Glutamatergic neuron (in vitro differentiated cells): ENCODE results near the gene PRC1. TPM values are rescaled to one million over a fixed set of nuclear protein-coding genes. Genes with fewer than 3 reads are reported as not detected.

Experiments
- DNase-seq: peaks from one replicate; pipeline ENCODE4 v3.0.0; 2022
- H3K27ac Mint-ChIP-seq: one replicate; pipeline ENCODE4 v1.8.0; 2020; ENCODE audit warnings: mild to moderate bottlenecking, mixed read lengths, inconsistent platforms; ENCODE audit not compliant: unreplicated experiment
- H3K27me3 Mint-ChIP-seq: one replicate; pipeline ENCODE4 v1.8.0; 2020; ENCODE audit warnings: mild to moderate bottlenecking, moderate library complexity, mixed read lengths, inconsistent platforms; ENCODE audit not compliant: unreplicated experiment
- H3K36me3 Mint-ChIP-seq: one replicate; pipeline ENCODE4 v1.8.0; 2020; ENCODE audit warnings: mild to moderate bottlenecking, mixed read lengths, inconsistent platforms; ENCODE audit not compliant: unreplicated experiment
- H3K4me1 Mint-ChIP-seq: one replicate; pipeline ENCODE4 v1.8.0; 2020; ENCODE audit warnings: mild to moderate bottlenecking, low read depth, mixed read lengths, inconsistent platforms; ENCODE audit not compliant: unreplicated experiment
- H3K4me3 Mint-ChIP-seq: one replicate; pipeline ENCODE4 v1.8.0; 2020; ENCODE audit warnings: mild to moderate bottlenecking, mixed read lengths, inconsistent platforms; ENCODE audit not compliant: unreplicated experiment
- H3K9me3 Mint-ChIP-seq: one replicate; pipeline ENCODE4 v1.8.0; 2020; ENCODE audit warnings: mild to moderate bottlenecking, moderate library complexity, mixed read lengths, inconsistent platforms; ENCODE audit not compliant: unreplicated experiment
- CTCF ChIP-seq: fragments of 200-600 bp; sonication (generic); IDR thresholded peaks from one replicate; pipeline ENCODE4 v1.5.0; 2021; ENCODE audit not compliant: partially characterized antibody, unreplicated experiment
- total RNA-seq: library from RNA; stranded (reverse); fragmentation: NEBNext Ultra II Directional; extraction: Animal tissue kit (Norgen Biotek cat#: 25700); gene quantifications from one replicate; pipeline ENCODE4 v1.2.1, GENCODE V29; 2021; ENCODE audit not compliant: unreplicated experiment

PRC1 gene
- total RNA-seq, 1 donor from 2014 or later = 42.5 TPM

DNA sequence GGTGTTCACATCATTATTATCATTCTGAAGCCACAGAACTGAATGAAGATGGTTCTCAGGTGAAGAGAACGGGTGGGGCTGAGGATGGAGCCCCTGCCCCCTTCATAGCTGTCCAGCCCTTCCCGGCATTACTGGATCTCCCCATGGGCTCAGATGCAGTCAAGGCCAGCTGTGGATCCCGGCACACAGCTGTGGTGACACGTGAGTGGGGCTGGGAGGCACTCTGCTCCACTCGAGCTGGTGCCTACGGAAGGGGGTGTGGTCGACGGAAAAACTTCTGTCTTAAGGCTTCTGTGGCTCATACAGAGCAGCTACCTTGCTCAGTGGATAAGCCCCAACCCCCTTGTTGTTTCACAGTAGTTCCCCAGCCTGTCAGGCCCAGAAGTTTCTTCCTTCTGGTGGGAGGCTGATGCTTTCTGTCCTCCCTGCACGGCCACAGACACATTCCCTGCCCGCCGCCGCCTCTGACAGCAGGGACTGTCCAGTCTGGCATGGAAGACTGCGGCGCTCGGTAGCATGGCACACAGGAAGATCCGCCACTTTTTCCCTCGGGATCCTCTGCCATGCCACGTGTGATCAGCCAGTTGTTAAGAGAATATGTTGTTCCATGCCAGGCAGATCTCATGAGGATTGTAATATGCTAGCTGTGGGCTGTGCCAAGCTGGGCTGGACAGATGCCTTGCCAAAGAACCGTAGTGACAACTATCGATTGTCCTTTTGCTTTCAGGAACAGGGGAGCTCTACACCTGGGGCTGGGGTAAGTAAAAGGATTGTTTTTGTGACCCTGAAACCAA is 33.8 kb downstream of the PRC1 start:
- H3K4me1 Mint-ChIP-seq = peaks cover 3% of the 10 kb centered on the region
- no peak overlapping the region for H3K4me3 Mint-ChIP-seq
- peaks cover 7% of the 10 kb centered on the region for H3K27me3 Mint-ChIP-seq
- no peak for TF ChIP-seq CTCF
- H3K36me3 Mint-ChIP-seq = no peaks in the 10 kb centered on the region
- peaks cover 3% of the 10 kb centered on the region for H3K9me3 Mint-ChIP-seq
- H3K27ac Mint-ChIP-seq = no peak overlapping the region
- DNase-seq = no peak

- Mint-ChIP-seq H3K36me3 (no peaks in the 10 kb centered on the region), H3K27me3 (peaks cover 7% of the 10 kb centered on the region), H3K9me3 (peaks cover 3% of the 10 kb centered on the region), H3K4me1 (peaks cover 3% of the 10 kb centered on the region), H3K27ac (no peak overlapping the region), H3K4me3 (no peak overlapping the region)
- TF ChIP-seq CTCF = no peak
- DNase-seq = no peak
Measured at GRCh38 chr15:90959894-90960293, 34.4 kb downstream of the PRC1 start.

DNA sequence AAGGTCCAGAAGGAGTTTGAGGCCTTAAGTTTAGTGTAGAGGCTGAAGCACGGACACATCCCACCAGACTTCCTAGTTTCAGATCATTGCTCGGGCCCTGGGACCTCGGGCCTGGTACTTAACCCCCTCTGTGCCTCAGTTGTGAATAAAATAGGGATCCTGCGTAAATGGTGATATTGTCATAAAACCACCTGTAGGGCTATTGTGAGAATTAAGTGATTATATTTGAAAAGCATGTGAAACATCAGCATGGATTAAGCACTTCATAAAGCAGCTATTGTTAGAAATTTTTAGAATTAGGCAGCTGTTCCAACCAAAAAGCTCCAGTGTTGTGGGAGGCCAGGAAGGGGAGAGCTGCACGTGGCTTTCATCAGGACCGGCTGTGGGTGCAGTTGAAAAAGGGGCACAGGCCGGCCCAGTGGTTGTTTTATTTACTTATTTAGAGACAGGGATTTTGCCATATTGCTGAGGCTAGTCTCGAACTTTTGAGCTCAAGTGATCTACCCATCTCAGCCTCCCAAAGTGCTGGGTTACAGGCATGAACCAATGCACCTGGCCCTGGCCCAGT is 35.2 kb downstream of the PRC1 start:
- Mint-ChIP-seq H3K4me3 (no peak overlapping the region), H3K27me3 (peaks cover 7% of the 10 kb centered on the region), H3K27ac (no peak overlapping the region), H3K9me3 (peaks cover 3% of the 10 kb centered on the region), H3K4me1 (peaks cover 3% of the 10 kb centered on the region), H3K36me3 (no peaks in the 10 kb centered on the region)
- no peak for TF ChIP-seq CTCF
- DNase-seq = no peak

DNA sequence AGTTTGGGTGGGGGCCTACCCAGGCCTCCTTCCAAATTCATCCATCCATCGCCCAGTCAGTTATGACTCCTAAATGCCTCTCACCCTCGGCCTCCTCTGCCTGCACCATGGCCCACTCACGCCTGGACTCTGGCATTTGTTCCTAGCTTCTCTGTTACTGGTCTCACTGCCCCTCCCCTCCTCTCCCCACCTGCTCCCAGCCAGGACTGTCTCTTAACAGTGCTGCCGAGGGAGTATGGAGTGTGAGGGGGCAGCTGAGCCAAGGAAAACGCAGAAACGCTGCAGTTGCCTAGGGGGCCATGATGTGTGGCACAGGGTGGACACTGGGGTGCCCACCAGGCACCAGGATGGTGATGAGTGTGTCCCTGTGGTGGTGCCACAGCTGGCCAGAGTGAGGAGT is 36.5 kb downstream of the PRC1 start:
- DNase-seq = no peak
- Mint-ChIP-seq H3K4me1 (peaks cover 3% of the 10 kb centered on the region), H3K27me3 (peaks cover 9% of the 10 kb centered on the region), H3K4me3 (peak overlapping the region; percentile 88), H3K36me3 (no peaks in the 10 kb centered on the region), H3K27ac (no peak overlapping the region), H3K9me3 (peaks cover 6% of the 10 kb centered on the region)
- TF ChIP-seq CTCF = no peak
